Myocyte (in vitro differentiated cells): ENCODE results near the gene CIB4. TPM values are rescaled to one million over a fixed set of nuclear protein-coding genes. Genes with fewer than 3 reads are reported as not detected.
"Not testable (repeated sequence)": the region's sequence is repeated elsewhere in the genome, so short reads cannot be mapped to it uniquely, and the experiment has no call there.

Source experiments
- DNase-seq: peaks from one replicate; pipeline ENCODE4 v3.0.0-alpha.2; 2012; ENCODE audit warnings: low read depth
- total RNA-seq: library from RNA; depleted of rRNA; stranded (reverse); fragments of >200 nt; gene quantifications from 2 replicates; pipeline ENCODE4 v1.2.3, GENCODE V29; 2014

The CIB4 gene
- total RNA-seq, 1 donor from 2014 or later, result not detected

DNA sequence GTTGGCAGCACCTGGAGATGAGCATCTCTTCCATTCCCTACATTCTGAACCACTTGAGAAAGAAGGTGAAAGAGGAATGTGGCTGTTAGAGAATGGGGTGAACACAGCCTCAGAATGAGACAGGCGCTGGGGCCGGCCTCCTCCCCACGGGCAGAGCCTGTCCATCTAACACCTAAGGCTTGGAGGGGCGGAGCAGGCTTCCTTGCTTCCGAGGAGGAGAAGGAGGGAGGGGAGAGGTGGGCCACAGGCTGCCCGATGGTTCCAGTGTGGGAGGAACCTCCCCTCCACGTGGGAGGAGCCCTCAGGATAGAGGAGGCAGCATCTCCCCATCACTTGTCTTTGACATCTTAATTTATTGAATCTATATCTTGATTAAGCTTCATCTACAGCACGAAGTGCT lies 68.6 kb downstream of the CIB4 start:
- no peak for DNase-seq

GRCh38 chr2:26571316-26571715 lies 69.8 kb downstream of the CIB4 start:
- no peak for DNase-seq

- DNase-seq, result no peak
Observed at GRCh38 chr2:26570083-26570430, 71.1 kb downstream of the CIB4 start.

GRCh38 chr2:26569216-26570082 lies 71.7 kb downstream of the CIB4 start:
- DNase-seq, result no peak

DNA sequence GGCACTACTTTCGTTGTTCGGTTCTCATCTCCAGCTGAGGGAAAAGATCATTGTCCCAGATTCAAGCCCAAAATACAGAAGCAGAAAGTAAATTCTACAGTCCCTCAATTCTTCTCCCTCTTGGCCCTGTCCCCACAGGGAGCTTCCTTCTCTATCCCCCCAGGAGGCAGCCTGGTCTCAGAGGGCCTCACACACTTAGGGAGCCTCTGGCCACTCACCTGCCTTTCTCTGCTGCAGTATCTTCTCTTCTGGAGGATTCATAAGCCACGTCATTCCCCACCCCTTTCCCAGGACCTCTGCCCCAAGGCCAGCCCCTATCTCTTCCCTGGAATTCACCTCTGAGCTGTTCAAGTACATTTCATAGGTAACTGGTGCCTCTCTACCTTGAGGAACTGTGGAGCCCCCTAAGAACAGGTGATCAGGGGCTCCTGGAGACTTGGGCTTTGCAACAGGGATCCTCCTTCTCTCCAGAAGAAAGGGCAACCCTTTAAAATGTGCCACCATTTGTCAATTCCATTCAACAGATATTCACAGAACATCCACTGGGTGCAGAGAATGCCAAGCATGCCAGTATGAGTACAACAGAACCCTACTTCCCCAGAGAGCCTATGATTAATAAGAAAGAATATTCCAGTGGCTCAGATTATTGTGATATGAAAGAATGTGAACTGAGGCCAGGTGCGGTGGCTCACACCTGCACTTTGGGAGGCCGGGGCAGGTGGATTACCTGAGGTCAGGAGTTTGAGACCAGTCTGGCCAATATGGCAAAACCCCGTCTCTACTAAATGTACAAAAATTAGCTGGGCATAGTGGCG lies 72.9 kb downstream of the CIB4 start:
- DNase-seq, result no peak

DNA sequence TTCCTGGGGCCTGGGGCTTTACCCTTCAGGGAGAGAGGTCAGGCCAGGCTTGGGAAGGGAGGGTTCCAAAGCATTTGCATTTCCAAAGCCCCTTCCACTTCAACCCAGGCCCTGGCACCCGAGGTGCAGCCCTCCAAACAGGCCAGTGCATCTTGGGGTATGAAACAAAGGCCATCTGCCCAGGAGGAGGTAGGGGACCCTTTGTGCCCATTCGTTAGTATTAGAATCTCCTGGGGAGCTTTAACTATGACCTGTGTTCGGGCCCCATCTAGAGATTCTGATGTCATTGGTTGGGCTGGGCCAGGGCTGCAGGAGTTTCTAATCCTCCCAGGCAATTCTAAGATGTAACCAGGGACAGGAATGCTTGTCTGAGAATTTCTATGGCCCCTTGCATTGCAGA lies 73.6 kb downstream of the CIB4 start:
- no peak for DNase-seq

- not testable (repeated sequence) for DNase-seq
Observed at GRCh38 chr2:26566731-26567130, 74.4 kb downstream of the CIB4 start.

GRCh38 chr2:26566081-26566375 lies 75.1 kb downstream of the CIB4 start:
- DNase-seq, result no peak

- DNase-seq, result no peak
Observed at GRCh38 chr2:26564121-26564644, 77.0 kb downstream of the CIB4 start.

GRCh38 chr2:26563686-26564085 lies 77.5 kb downstream of the CIB4 start:
- DNase-seq, result no peak

- DNase-seq, result peak; percentile 24
Observed at GRCh38 chr2:26562811-26563645, 78.1 kb downstream of the CIB4 start.

DNA sequence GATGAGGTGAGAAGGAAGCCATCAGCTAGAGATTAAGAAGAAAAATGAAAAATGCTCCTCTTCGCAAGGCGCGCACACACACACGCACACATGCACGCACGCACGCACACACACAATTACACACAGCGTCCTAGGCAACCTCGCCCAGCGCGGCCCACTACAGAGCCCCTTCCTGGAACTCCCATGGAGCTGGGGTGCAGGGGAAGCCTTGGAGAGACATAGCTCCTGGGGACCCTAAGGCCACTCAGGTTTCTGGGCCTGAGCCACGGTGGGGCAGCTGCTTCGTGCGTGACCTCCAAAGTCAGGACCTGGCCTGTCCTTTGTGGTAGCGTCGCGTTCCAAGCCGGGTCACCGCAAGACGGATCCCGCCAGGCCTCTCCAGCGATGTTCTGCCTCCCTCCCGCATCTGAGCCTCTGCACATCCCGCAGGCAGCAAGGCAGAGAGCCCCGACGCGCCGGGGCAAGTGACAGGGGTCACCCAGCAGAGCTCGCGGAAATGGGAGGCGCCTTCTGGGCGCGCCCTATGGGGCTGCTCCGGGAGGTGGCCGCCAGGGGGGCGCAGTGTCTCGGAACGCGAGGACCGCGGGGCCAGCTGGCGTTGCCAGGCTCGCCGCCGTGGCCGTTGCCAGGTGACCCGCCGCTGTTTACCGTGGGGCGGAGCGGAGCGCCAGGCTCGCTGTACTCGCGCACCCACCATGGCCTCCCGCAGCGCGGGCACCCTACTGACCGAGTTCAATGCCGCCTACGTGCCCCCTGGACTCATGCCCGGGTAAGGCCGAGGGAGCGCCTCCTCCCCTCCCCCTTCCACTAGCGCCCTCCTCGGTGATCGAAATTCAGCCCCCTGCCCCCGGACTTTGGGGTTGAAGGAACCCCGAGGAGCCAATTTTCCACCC lies 79.0 kb downstream of the CIB4 start:
- DNase-seq, result peak; percentile 44

- DNase-seq, result no peak
Observed at GRCh38 chr2:26561376-26561775, 79.8 kb downstream of the CIB4 start.

- no peak for DNase-seq
Observed at GRCh38 chr2:26560892-26561291, 80.3 kb downstream of the CIB4 start.

DNA sequence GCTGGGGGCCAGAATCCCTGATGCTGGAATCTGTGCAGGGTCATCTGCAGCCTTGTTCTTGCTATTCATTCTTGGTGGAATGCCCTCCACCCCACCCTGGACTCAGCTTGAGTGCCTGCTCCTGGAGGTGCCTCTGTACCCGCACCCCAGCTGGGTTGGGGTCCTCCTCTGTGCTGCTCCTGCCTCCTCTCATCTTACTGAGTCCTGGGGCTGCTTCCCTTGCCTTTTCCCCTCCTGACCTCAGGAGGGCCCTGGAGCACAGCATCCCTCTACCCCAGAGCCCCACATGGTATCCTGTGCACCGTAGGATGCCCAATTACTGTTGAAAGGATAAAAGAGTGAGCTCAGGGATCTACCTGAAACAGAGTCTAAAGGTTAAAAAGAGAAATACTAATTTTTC lies 81.6 kb downstream of the CIB4 start:
- DNase-seq, result no peak

DNA sequence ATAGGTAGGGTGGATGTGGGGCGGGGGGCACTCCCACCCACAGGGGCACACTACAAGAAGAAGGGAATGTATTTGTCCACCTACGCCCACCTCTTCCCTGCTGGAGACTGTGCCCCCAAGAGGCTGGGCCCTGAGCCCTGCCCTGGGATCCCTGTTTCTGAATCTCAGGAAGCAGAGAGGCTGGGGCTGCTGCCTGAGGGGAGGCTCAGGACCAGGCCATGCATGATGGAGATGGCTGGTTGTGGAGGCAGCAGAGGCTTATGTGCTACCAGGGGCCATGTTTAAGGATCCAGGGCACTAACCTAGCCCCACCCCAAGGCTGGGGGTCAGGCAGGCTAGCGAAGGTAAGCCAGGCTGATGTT lies 82.1 kb downstream of the CIB4 start:
- DNase-seq, result no peak

DNA sequence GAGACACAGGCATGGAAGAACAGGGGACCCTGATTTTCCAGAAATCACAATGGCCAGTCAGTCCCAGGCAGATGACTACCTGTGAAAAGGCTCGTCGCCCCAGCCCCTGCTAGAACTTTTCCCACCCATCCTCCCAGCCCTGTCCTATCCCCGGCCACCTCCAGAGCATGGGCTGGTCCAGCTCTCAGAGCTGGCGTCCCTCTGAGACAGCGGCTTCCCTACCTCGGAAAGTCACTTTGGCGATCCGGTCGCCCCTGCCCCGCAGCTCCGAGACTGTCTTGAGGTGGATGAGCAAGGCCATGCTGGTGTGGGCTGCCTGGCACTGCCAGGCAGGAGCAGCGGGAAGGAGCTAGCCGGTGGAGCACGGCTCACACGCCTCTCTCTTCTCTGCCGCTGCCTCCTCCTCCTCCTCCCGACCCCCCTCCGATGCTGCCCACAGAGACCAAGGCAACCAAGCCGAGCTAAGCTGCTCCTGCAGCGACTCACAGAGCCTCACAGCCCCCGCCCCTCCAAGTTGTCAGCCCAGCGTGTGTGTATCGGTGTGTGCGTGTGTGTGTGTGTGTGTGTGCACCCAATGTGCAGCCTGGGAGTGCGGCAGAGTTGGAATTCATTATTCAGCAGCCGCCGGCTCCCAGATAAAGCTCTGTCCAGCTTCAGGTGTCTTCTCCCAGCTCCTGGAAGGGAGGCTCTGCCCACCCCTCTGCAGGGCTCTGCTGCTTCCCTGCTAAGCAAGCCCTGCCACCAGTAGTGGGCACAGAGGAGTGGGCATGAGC lies 82.7 kb downstream of the CIB4 start:
- no peak for DNase-seq

DNA sequence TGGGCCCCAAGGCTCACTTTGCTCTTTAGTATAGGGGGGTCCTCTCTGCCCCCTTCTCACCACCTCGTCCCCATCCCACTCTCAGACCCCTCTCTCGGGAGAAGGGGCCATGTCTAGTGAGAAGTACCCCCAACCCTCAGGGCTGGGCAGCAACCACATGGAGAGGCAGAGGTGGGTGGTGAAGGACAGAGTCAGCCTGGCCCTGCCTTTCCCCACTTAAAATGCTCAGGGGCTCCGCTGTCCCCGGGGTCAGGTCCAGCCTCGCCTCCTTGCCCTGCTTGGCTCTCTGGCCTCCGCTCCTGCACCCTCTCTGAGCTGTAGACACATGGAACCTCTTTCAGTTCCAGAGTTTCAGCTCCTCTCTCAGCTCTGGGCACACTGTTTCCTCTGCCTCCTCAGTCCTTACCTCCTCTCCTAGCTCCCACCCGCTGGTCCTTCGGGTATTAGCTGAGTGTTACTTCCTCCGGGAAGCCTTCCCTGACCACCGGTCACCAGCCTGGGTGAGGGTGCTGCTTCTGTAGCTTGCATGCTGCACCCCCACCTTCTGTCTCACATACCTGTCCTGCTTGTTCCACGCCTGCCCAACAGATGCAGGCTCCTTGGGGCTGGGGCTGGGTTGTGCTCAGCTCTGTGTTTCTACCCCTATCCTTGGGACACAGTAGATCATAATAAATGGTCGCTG lies 83.8 kb downstream of the CIB4 start:
- DNase-seq, result no peak
